ENCODE data around the gene MIGA2.
"Not testable (repeated sequence)": the region's sequence is repeated elsewhere in the genome, so short reads cannot be mapped to it uniquely, and the experiment has no call there.

MIGA2 gene

DNA sequence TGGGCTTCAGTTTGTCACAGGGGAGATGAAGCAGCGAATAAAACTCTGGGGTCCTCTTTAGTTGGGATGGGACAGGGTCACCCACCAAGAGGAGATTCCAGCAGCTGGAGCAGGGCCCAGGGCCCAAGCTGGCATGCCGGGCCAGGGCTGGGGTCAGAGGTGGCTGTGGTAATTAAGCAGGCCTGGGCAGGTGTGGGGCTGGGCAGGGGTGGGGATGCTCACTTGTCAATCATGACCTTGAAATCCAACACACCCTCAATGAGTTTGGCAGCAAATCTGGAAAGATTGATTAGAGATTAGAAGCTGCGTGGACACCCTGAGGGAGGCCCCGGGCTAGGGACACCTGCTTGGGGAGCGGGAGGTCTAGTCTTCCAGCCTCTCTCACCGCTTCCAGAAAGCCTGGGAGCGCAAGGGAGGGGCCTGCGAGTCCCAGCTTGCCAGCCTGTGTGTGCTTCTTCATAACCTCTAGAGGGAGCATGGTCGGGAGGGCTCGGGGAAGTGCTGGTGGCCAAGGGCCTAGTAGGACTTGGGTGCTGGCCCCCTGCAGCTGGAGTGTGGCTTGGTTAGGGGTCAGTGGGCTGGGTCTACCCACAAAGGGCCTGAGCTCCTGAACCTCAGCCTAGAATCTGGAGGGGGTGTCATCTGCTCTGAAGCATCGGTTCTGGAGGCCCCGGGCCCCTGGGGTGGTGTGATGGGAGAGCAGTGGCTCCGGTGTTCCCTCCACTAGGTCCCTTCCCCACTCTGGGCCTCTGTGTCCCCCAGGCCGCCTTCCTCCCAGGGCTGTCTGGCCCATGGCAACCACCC lies 66.6 kb downstream of the MIGA2 start:
- no peak for DNase-seq

DNA sequence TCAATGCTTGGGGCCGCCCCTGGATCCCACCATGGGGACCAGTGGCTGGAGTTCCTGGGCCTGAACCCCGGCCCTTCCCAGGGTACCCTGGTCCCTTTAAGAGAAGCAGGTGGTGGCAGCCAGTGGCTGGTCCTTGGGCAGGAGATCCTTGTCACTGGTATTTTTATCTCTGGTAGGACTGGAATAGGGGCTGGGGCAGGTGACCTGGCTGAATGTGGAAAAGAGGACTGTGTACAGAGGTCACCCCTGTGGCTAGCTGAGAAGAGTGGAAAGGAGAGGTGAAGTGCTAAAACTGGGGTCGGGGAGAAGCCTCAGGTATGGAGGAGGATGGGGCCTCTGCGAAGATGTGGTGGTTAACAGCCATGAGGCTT lies 67.2 kb downstream of the MIGA2 start:
- DNase-seq: no peak

DNA sequence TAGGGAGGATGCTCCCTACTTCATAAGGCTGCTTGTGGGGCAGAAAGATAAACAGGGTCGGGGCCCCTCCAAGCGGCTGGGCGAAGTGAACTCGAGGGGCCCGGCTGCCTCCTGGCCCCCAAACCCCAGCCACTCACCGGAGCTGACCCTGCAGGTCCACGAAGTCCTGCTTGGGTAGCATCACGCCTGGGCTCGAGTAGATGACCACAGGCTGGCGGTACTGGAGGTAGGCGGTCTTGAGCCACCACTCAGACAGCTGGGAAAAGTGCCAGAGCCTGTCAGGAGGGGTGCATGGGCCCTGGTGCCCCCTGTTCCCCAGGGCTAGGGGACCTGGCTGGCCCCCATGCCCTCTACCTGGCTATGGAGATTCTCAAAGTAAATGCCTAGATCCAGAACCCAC lies 67.6 kb downstream of the MIGA2 start:
- DNase-seq: no peak

DNA sequence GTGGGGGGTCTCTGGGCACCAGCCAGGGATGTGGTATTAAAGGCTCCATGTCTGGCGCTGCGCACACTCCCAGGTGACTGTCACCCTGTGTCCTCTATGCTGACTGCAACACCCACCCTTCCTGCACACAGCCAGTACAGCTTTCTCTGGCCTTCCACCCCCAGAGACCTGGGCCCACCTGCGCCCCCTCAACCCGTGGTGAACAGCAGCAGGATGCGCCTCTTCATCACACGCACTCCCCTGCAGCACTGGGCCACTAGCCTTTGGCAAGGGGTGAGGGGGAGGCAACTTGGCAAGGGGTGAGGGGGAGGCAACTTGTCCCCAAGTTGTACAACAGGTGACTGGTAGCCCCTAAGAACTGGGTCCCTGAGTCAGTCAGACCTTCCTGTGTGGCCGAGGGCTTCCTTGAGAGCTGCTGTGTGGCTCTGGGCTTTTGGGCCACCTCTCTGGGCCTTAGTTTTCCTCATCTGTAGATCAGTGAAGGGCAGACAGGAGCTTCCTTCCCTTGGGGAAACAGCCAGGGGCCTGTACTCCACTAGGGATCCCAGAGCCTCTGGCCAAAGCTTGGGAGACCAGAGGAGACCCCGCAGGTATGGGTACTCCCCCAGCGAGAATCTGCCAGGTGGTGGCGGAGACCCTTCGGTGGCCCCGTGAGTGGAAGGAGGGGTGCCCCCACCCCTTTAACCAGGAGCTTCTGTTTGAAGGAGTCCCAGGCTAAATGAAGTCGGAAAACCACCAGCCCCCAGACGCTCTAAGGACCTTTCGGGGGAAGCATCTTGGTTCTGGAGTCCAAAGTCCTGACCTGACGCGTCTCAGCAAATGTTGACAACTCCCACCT lies 69.7 kb downstream of the MIGA2 start:
- DNase-seq: no peak

DNA sequence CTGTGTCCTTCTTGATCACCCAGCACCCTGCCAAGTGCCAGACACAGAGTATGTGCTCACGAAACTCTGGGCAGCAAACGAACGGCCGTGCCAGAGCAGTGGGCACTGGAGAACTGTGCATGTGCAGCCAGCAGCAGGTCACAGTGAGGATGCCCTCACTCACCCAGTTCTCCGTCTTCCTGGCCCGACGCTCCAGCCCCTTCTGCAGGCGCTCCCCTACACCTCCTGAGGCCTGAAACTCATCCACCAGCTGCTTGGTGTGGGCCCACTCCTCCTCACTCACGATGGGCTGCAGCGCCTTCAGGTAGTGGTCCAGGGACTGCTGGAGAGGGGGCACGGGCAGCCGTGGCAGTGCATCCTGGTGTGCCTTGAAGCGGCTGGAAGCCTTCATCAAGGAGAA lies 71.2 kb downstream of the MIGA2 start:
- no peak for DNase-seq

DNA sequence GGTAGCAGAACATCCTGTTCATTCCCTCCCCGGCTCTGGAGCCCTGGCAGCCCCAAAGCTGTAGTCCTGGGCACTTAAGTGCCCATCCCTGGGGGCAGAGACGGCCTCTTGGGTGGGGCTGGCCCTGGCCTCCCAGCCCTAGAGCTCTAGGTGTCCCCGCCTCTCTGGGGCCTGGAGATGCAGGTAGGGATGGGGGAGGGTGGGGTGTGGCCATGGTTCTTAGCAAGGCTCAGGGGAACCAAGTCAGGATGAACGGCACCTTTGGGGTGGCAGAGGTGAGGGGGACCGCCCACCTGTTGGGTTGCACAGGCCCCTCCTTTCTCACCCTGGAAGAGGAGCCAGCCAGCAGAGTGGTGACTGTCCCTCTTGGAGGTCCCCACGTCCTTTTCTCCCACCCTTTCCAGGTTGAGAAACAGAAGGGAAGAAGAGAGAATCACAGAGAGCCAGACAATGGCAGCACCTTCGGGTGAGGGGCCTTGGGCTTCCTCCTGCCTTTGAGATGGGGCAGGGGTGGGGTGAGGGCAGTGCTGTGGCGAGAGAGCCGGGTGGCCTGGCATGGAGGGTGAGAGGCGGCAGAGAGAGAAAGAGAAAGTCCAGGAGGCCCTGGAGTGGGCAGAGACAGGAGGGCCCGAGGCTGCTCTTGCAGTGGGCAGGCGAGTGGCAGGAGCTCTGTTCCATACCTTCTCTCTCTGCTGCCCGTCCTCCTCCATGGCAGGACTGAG lies 71.8 kb downstream of the MIGA2 start:
- DNase-seq: no peak

DNA sequence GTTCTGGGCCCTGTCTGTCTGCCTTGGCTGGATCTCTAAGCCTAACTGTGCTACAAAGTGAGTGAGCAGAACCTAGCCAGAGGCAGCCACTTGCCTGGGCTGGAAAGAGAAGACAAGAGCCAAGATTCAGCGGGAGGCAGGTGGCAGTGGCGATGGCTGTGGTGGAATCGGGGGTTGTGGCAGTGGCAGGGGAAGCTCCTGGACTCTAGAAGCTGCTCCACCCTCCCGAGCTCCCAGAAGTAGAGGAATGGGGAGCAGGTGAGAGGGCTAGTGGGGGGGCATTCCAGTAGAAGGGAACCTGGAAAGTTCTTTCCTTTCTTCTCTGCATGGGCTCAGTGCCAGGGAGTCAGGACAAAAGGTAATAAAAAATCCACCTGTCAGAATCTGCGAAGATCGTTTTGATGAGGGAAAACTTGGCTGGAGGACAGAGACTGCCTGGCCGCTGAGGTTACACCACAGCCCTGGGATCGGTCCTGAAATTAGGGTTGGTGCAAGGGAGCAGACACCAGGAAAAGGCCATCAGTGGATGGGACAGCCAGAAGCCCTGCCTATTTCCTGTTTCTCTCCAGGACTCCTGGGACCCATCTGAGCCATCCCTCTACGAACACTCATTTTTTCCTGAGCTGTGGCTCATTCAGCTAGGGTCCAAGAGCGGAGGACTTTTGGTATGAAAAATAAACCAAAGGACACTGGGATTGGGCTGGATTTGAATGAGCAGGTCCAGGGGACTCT lies 72.5 kb downstream of the MIGA2 start:
- no peak for DNase-seq

DNA sequence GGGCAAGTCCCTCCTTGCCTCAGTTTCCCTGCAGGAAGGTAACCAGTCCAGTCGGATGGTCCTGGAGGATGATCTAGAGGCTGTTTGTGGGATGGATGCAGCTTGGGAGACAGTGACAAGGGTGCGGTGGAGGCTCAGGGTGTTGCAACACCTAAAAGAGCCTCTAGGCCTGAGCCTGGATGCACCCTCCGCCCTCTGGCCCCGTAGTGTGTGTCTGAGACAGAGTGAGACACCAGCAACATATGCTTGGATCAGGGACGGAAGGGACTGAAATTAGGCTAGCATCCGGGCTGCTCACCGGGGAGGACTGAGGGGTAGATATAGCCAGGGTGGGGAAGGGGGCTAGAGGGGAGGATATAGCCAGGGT lies 73.1 kb downstream of the MIGA2 start:
- no peak for DNase-seq

DNA sequence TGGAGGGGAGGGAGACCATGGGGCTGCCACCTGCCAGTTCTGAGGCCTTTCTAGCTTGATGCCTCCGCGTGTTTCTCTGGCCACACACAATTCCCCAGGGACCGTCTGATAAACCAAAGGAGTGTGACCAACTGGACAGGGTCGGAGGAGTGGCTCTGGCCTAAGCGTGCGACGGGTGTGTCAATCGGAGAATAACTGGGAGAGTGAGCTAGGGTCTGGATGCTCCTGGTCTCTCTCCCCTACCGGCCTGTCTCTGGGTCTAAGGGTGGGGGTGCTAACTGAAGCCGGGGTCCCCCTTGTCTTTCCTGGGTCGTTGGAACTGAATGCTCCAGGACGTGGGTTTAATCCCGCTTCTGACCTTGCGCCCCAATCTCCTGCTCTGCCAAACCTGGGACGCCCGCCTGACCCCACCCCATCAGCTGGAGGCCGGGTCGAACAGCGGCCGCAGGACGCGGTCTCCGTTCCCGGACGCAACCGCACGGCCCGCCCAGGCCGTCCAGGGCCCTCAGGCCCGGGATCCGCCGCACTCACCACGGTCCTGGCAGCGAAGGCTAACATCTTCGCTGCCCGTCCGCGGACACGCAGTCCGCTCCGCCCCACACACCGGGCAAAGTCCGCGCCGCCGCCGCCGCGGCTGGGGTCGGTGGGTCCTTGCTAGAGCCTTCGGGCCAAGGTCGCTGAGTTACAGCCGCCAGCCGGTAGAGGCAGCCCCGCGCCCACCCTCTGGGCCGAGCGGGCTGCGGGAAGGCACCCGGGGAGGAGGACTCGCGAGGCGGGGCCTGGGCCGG lies 73.7 kb downstream of the MIGA2 start:
- peak; percentile 6 for DNase-seq

DNA sequence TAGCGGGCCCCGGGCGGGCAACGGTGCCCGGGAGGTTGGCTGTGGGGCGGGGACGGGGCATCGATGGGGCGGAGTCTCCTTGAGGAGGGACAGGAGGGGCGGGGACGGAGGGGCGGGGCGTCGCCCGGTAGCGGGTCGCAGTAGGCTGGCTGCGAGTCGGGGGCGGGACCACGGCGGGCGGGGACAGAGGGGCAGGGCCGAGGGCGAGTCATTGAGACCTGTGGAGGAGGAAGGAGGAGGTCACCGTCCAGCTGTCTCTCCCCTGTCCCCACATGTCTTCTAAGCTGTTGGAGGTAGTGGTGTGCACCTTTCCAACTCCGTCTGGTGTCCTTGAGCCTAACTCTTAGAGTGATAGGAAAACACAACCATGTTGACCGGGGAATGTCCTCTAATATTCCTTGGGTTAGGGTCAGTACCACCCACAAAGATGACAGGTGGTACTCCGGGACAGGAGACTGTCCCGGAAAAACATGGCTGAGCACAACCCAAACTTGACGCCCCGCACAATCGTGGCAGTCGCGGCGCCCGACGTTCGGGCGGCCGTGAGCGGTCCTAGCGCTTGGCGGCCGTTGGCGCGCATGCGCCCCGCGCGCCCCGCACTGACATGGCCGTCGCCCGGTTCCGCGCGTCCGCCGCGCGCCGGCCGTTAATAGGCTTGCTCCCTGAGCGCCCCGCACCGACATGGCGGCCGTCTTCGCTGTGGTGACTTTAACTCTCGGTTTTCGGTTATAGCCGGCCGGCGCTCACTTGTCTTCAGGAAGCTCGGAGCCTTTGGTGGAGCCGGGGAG lies 74.5 kb downstream of the MIGA2 start, which contains the start of the genes CRAT and PTPA:
Gene CRAT, minus strand, starts transcription at position 54 of the 788 bp plus-strand sequence. CDS start 284 bp downstream, outside the sequence.
Gene PTPA, plus strand, starts transcription at position 676 of the 788 bp plus-strand sequence. CDS start 186 bp downstream, outside the sequence.
- DNase-seq: peak; percentile 95

DNA sequence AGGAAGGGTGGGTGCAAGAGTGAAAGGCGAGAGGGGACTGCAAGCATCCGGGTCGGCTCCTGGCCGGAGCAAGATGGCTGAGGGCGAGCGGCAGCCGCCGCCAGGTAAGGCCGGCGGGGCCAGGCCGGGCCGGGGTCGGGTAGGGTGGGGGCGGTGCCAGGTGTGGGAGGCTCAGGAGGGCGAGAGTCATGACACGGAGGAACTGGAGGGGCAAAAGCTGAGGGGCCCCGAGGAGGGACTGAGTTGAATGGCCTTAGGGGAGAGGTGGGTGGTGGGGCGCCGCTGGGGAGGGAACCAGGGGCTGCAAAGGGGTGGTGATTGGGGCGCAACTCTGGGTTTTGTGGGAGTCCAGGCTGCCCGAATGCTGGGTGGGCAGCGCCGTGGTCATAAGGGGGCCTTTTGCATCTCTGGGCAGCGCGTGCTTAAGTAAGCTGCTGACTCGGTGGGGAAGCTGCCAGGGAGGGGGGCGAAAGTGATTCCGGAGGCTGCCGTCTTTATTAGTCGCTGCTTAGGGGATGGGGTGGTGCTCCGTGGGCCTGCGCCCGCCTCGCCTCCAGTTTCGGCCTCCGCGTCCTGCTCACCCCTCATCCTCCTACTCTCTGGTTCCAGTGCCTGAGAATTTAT lies 75.2 kb downstream of the MIGA2 start:
- peak; percentile 10 for DNase-seq

DNA sequence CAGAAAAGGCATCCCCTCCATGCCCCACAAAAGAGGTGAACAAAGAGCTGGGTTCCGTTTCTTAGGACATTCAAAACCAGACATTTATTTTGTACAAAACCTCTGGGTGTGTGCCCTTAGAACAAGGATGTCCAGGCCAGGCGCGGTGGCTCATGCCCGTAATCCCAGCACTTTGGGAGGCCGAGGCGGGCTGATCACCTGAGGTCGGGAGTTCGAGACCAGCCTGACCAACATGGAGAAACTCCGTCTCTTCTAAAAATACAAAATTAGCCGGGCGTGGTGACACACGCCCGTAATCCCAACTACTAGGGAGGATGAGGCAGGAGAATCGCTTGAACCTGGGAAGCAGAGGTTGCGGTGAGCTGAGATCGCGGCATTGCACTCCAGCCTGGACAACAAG lies 76.1 kb downstream of the MIGA2 start:
- not testable (repeated sequence) for DNase-seq

DNA sequence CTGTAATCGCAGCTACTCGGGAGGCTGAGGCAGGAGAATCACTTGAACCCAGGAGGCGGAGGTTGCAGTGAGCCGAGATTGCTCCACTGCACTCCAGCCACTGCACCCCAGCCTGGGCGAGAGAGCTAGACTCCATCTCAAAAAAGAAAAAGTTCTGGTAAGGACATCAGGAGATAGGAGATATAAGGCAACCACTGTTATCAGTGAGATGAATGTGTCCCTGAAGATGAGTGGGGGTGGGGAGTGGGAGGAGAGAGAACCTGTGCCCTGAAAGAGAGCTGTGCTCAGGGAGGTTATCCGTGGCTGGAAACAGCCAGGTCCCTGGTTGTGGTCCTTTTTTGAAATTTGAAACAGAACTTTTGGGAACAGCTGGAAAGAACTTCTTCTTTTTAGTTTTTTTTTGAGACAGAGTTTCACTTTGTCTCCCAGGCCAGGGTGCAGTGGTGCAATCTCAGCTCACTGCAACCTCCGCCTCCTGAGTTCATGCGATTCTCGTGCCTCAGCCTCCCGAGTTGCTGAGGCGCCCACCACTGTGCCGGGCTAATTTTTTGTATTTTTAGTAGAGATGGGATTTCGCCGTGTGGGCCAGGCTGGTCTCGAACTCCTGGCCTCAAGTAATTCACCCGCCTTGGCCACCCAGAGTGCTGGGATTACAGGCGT lies 77.3 kb downstream of the MIGA2 start:
- DNase-seq: no peak

DNA sequence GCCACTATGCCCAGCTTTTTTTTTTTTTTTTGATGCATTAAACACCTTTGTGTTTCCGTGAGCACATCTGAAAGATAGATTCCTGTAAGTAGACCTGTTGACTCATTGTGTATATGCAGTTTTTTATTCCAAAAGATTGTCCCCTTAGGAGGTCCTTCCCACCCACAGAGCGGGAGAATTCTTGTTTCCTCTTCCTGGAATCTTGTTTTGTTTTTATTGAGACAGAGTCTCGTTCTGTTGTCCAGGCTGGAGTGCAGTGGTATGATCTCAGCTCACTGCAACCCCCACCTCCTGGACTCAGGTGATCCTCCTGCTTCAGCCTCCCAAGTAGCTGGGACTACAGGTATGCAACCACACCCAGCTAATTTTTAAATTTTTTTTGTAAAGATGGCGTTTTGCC lies 82.4 kb downstream of the MIGA2 start:
- no peak for DNase-seq

DNA sequence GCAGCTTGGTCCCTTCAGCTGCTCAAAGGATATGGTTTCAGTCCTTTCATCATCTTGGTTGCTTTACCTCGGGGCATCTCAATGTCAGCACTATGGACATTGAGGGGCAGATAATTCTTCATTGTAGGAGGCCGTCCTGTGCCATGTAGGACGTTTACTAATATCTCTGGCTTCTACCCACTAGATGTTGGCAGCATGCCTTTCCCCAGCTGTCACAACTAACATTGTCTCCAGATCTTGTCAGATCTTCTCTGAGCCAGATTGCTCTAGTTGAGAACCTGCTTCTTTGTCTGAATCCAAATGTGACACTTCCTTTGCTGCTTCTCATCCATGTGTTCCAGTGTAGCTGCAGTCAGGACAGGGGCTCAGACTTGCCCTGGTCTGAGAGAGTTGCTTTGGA lies 85.1 kb downstream of the MIGA2 start:
- DNase-seq: no peak

Data from effector CD4-positive, alpha-beta T cell (primary cell).